ENCODE data around the gene TJP2. TPM values are rescaled to one million over a fixed set of nuclear protein-coding genes. Genes with fewer than 3 reads are reported as not detected.

Gene TJP2
- total and polyA plus RNA-seq, 4 donors = 89.5 to 106 (median 94.5) TPM

- H3K36me3 ChIP-seq (ENCODE audit: control insufficient read depth, insufficient read depth, low read length) = no peaks in the 10 kb centered on the region
- WGBS (ENCODE audit: insufficient coverage) = 64% methylated on average over 3 of the region's 7 CpGs
- no peak for DNase-seq (ENCODE audit: low read depth in 4 of 6, low spot score in 6 of 6)
Observed at GRCh38 chr9:69236188-69236587, 62.1 kb downstream of the TJP2 start.

GRCh38 chr9:69237702-69238295 lies 63.7 kb downstream of the TJP2 start:
- Histone ChIP-seq H3K9me3 (ENCODE audit: control insufficient read depth, insufficient read depth, low read length) (no peaks in the 10 kb centered on the region), H3K36me3 (ENCODE audit: control insufficient read depth, insufficient read depth, low read length) (no peaks in the 10 kb centered on the region), H3K27ac (ENCODE audit: low read depth, low read length) (no peak overlapping the region), H3K4me1 (ENCODE audit: control insufficient read depth, insufficient read depth, low read length) (no peaks in the 10 kb centered on the region), H3K27me3 (ENCODE audit: control insufficient read depth, insufficient read depth, low read length) (no peaks in the 10 kb centered on the region), H3K4me3 (ENCODE audit: low read depth, low read length) (no peak overlapping the region)
- no peak for DNase-seq (ENCODE audit: low read depth in 4 of 6, low spot score in 6 of 6)
- 100% methylated on average over 2 of the region's 4 CpGs for WGBS (ENCODE audit: insufficient coverage)

More at GRCh38 chr9:69236188-69236587, 62.1 kb downstream of the TJP2 start:
- Histone ChIP-seq H3K4me1 (ENCODE audit: control insufficient read depth, insufficient read depth, low read length) (no peaks in the 10 kb centered on the region), H3K4me3 (ENCODE audit: low read depth, low read length) (no peak overlapping the region), H3K27me3 (ENCODE audit: control insufficient read depth, insufficient read depth, low read length) (no peaks in the 10 kb centered on the region), H3K27ac (ENCODE audit: low read depth, low read length) (no peak overlapping the region), H3K9me3 (ENCODE audit: control insufficient read depth, insufficient read depth, low read length) (no peaks in the 10 kb centered on the region)

DNA sequence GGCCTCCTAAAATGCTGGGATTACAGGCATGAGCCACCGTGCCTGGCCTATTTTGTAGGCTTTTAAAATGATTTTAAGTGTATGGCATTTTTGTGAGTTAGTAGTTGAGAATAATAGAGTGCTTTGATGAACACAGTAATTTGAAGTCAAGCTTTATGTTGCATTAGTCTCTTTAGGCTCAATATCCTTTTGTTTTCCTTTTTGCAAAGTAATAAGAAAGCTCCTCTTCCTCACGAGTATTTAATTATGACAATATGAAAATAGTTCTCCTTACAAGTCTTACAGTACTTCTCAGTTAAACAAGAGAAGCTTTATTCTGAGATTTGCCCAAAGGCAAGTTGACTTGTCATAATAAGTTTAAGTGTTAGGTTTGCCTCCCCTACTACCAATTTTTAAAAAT lies 69.0 kb downstream of the TJP2 start:
- peaks cover 8% of the 10 kb centered on the region for H3K36me3 ChIP-seq (ENCODE audit: control insufficient read depth, insufficient read depth, low read length)
- DNase-seq (ENCODE audit: low read depth in 4 of 6, low spot score in 6 of 6) = no peak
- WGBS (ENCODE audit: insufficient coverage) = no CpG with 5 or more reads among the region's 2 CpGs
- H3K4me1 ChIP-seq (ENCODE audit: control insufficient read depth, insufficient read depth, low read length) = no peaks in the 10 kb centered on the region
- H3K4me3 ChIP-seq (ENCODE audit: low read depth, low read length) = no peak overlapping the region
- no peak overlapping the region for H3K27ac ChIP-seq (ENCODE audit: low read depth, low read length)
- no peaks in the 10 kb centered on the region for H3K27me3 ChIP-seq (ENCODE audit: control insufficient read depth, insufficient read depth, low read length)
- H3K9me3 ChIP-seq (ENCODE audit: control insufficient read depth, insufficient read depth, low read length) = no peaks in the 10 kb centered on the region

DNA sequence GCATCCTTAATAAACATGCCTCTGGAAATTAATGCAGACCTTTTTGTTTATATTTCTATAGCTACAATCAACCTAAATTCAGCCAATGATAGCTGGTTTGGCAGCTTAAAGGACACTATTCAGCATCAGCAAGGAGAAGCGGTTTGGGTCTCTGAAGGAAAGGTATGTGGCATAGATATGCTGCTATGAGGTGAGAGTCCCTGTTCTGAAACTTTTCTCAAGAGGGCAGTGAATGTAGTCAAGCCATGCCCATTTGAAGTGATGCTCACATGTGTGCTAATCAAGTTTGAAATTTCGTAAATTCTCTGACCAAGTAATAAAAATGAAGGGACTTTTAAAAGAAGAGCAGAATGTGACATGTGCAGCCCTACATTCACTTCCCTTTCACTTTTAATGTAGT lies 72.6 kb downstream of the TJP2 start:
- WGBS (ENCODE audit: insufficient coverage) = no CpG with 5 or more reads among the region's 2 CpGs
- no peak overlapping the region for H3K4me3 ChIP-seq (ENCODE audit: low read depth, low read length)
- DNase-seq (ENCODE audit: low read depth in 4 of 6, low spot score in 6 of 6) = no peak
- H3K27me3 ChIP-seq (ENCODE audit: control insufficient read depth, insufficient read depth, low read length) = no peaks in the 10 kb centered on the region
- H3K27ac ChIP-seq (ENCODE audit: low read depth, low read length) = no peak overlapping the region
- no peaks in the 10 kb centered on the region for H3K4me1 ChIP-seq (ENCODE audit: control insufficient read depth, insufficient read depth, low read length)
- no peaks in the 10 kb centered on the region for H3K9me3 ChIP-seq (ENCODE audit: control insufficient read depth, insufficient read depth, low read length)
- H3K36me3 ChIP-seq (ENCODE audit: control insufficient read depth, insufficient read depth, low read length) = peaks cover 16% of the 10 kb centered on the region

DNA sequence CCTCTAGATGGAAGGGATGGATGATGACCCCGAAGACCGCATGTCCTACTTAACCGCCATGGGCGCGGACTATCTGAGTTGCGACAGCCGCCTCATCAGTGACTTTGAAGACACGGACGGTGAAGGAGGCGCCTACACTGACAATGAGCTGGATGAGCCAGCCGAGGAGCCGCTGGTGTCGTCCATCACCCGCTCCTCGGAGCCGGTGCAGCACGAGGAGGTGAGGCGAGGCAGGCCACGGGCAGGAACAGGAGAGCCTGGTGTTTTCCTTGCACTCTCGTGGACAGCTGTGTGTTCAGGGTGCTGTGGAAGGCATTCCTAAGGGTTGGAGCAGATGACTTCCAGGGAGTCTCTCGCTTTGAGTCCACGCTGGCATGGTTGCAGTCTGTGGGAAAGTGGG lies 73.9 kb downstream of the TJP2 start:
- Histone ChIP-seq H3K9me3 (ENCODE audit: control insufficient read depth, insufficient read depth, low read length) (no peaks in the 10 kb centered on the region), H3K4me1 (ENCODE audit: control insufficient read depth, insufficient read depth, low read length) (peaks cover 5% of the 10 kb centered on the region), H3K36me3 (ENCODE audit: control insufficient read depth, insufficient read depth, low read length) (peaks cover 16% of the 10 kb centered on the region), H3K4me3 (ENCODE audit: low read depth, low read length) (no peak overlapping the region), H3K27me3 (ENCODE audit: control insufficient read depth, insufficient read depth, low read length) (no peaks in the 10 kb centered on the region), H3K27ac (ENCODE audit: low read depth, low read length) (no peak overlapping the region)
- no peak for DNase-seq (ENCODE audit: low read depth in 4 of 6, low spot score in 6 of 6)
- 93% methylated on average over 21 of the region's 22 CpGs for WGBS (ENCODE audit: insufficient coverage)

DNA sequence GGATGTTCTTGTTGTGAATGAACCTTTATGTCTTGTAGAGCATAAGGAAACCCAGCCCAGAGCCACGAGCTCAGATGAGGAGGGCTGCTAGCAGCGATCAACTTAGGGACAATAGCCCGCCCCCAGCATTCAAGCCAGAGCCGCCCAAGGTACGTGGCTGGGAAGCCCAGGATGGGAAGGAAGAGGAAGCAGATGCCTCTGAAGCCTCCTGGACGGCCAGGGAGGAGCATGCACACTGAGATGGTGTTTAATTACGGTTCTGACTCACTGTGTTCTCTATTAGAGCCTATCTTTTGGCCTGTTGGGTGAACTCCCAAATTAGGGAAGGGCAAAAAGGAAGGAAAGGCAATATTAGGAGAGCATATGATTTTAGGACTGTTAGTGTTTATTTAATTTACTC lies 75.3 kb downstream of the TJP2 start:
- Histone ChIP-seq H3K4me1 (ENCODE audit: control insufficient read depth, insufficient read depth, low read length) (peaks cover 17% of the 10 kb centered on the region), H3K27ac (ENCODE audit: low read depth, low read length) (no peak overlapping the region), H3K9me3 (ENCODE audit: control insufficient read depth, insufficient read depth, low read length) (no peaks in the 10 kb centered on the region), H3K27me3 (ENCODE audit: control insufficient read depth, insufficient read depth, low read length) (no peaks in the 10 kb centered on the region), H3K4me3 (ENCODE audit: low read depth, low read length) (no peak overlapping the region), H3K36me3 (ENCODE audit: control insufficient read depth, insufficient read depth, low read length) (peaks cover 16% of the 10 kb centered on the region)
- no peak for DNase-seq (ENCODE audit: low read depth in 4 of 6, low spot score in 6 of 6)
- 55% methylated on average over 7 of the region's 7 CpGs for WGBS (ENCODE audit: insufficient coverage)

DNA sequence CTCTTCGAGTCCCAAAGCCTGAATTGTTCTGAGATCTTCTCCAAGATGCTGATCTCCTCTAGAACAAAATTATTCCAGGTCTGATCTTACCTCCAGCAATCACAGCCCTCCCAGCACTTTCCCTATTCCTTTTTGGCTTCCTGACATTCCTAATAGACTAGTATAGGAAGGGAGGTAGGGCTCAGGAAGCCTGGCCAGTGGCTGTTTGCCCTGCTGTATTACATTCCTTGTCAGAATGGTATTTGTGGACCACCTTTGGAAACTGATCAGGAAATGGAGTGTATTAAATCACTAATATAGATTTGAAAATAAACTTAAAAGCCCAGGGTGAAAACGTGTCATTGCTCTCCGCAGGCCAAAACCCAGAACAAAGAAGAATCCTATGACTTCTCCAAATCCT lies 76.6 kb downstream of the TJP2 start:
- no peak for DNase-seq (ENCODE audit: low read depth in 4 of 6, low spot score in 6 of 6)

DNA sequence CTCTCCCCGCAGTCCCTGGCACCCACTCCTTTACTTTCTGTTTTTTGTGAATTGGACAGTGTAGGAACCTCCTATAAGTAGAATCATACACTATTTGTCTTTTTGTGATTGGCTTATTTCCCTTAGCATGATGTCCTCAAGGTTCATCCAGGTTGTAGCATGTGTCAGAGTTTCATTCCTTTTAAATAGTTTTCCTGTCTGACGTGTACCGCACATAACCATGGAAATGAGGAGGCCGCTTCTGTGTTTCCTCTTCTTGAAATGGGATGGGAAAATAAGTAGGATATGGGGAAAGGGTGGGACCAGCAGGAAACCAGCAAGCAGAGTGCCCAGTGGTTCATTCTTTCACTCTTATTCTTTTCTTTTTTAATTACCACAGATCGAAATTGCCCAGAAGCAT lies 78.4 kb downstream of the TJP2 start:
- Histone ChIP-seq H3K9me3 (ENCODE audit: control insufficient read depth, insufficient read depth, low read length) (no peaks in the 10 kb centered on the region), H3K4me3 (ENCODE audit: low read depth, low read length) (no peak overlapping the region), H3K4me1 (ENCODE audit: control insufficient read depth, insufficient read depth, low read length) (peaks cover 17% of the 10 kb centered on the region), H3K27me3 (ENCODE audit: control insufficient read depth, insufficient read depth, low read length) (no peaks in the 10 kb centered on the region), H3K27ac (ENCODE audit: low read depth, low read length) (peak overlapping the region; percentile 58), H3K36me3 (ENCODE audit: control insufficient read depth, insufficient read depth, low read length) (peaks cover 15% of the 10 kb centered on the region)
- no CpG with 5 or more reads among the region's 5 CpGs for WGBS (ENCODE audit: insufficient coverage)
- no peak for DNase-seq (ENCODE audit: low read depth in 4 of 6, low spot score in 6 of 6)

More for the DNA sequence above, 76.6 kb downstream of the TJP2 start:
- Histone ChIP-seq H3K9me3 (ENCODE audit: control insufficient read depth, insufficient read depth, low read length) (no peaks in the 10 kb centered on the region), H3K4me3 (ENCODE audit: low read depth, low read length) (no peak overlapping the region), H3K27me3 (ENCODE audit: control insufficient read depth, insufficient read depth, low read length) (no peaks in the 10 kb centered on the region), H3K36me3 (ENCODE audit: control insufficient read depth, insufficient read depth, low read length) (peaks cover 16% of the 10 kb centered on the region), H3K4me1 (ENCODE audit: control insufficient read depth, insufficient read depth, low read length) (peaks cover 17% of the 10 kb centered on the region), H3K27ac (ENCODE audit: low read depth, low read length) (no peak overlapping the region)
- 100% methylated on average over 3 of the region's 3 CpGs for WGBS (ENCODE audit: insufficient coverage)

DNA sequence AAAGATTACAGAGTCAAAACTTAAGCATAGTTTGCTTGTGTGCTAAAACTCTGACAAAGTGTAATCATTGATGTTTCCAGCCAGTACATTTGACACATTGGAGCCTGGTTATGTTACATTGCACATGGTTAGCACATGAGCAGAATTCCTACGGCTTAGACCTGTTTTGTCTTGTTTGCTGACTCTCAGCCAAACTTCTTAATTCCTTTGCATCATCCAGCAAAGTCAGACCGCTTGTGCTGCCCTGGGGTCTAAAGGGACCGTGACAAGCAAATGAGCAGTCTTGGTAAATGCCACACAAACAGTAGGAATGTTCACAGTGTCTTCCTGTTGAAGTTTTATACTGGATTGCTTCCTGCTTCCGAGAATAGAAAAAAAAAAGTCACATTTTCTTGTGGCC lies 79.0 kb downstream of the TJP2 start:
- DNase-seq (ENCODE audit: low read depth in 4 of 6, low spot score in 6 of 6) = peak in 3 of 6 donors; percentile 20 to 61 (median 49)
- H3K4me3 ChIP-seq (ENCODE audit: low read depth, low read length) = no peak overlapping the region
- peak overlapping the region; percentile 58 for H3K27ac ChIP-seq (ENCODE audit: low read depth, low read length)
- peaks cover 9% of the 10 kb centered on the region for H3K36me3 ChIP-seq (ENCODE audit: control insufficient read depth, insufficient read depth, low read length)
- no peaks in the 10 kb centered on the region for H3K27me3 ChIP-seq (ENCODE audit: control insufficient read depth, insufficient read depth, low read length)
- no peaks in the 10 kb centered on the region for H3K9me3 ChIP-seq (ENCODE audit: control insufficient read depth, insufficient read depth, low read length)
- WGBS (ENCODE audit: insufficient coverage) = 35% methylated on average over 3 of the region's 4 CpGs
- H3K4me1 ChIP-seq (ENCODE audit: control insufficient read depth, insufficient read depth, low read length) = peaks cover 17% of the 10 kb centered on the region

- Histone ChIP-seq H3K27me3 (ENCODE audit: control insufficient read depth, insufficient read depth, low read length) (no peaks in the 10 kb centered on the region), H3K36me3 (ENCODE audit: control insufficient read depth, insufficient read depth, low read length) (peaks cover 5% of the 10 kb centered on the region), H3K4me1 (ENCODE audit: control insufficient read depth, insufficient read depth, low read length) (peaks cover 17% of the 10 kb centered on the region), H3K27ac (ENCODE audit: low read depth, low read length) (peak overlapping the region; percentile 64), H3K4me3 (ENCODE audit: low read depth, low read length) (no peak overlapping the region), H3K9me3 (ENCODE audit: control insufficient read depth, insufficient read depth, low read length) (no peaks in the 10 kb centered on the region)
- WGBS (ENCODE audit: insufficient coverage) = 39% methylated on average over 11 of the region's 11 CpGs
- DNase-seq (ENCODE audit: low read depth in 4 of 6, low spot score in 6 of 6) = peak in 5 of 6 donors; percentile 53 to 87 (median 73)
Observed at GRCh38 chr9:69254223-69254622, 80.1 kb downstream of the TJP2 start.

Measured in spinal cord (tissue), 10 donors.